HepG2 (cell line): ENCODE measurements around the gene PLXDC2. TPM values are rescaled to one million over a fixed set of nuclear protein-coding genes. Genes with fewer than 3 reads are reported as not detected.

Source experiments
- ASH2L ChIP-seq: fragments of 300-600, 200-600 bp; sonication (generic); IDR thresholded peaks from 2 replicates; pipeline ENCODE4 v1.7.0; 2017; ENCODE audit warnings: low read depth, mild to moderate bottlenecking, moderate library complexity, mixed read lengths, low read length; ENCODE audit not compliant: insufficient read length
- CREM ChIP-seq, 2 experiments: sonication (generic) in 1 of 2; formaldehyde crosslinking in 1 of 2; IDR thresholded peaks; 2 replicates each; pipeline versions ENCODE4 v1.4.0 to v1.6.1; 2016 to 2020; ENCODE audit warnings: antibody characterized with exemption in 1 of 2, mild to moderate bottlenecking in 1 of 2, missing genetic modification reagents in 1 of 2
- DPF2 ChIP-seq: sonication (generic); formaldehyde crosslinking; IDR thresholded peaks from 2 replicates; pipeline ENCODE4 v1.4.0; 2020; ENCODE audit warnings: mild to moderate bottlenecking, low read depth, missing genetic modification reagents, borderline replicate concordance
- FOXA1 ChIP-seq, 2 experiments: fragments of 450-650 bp in 1 of 2; sonication (generic) in 1 of 2; formaldehyde crosslinking in 1 of 2; IDR thresholded peaks; 2 replicates each; pipeline versions ENCODE4 v1.4.0 to v1.6.1; 2016 to 2020; ENCODE audit warnings: missing genetic modification reagents in 1 of 2
- FOXJ3 ChIP-seq: sonication (generic); formaldehyde crosslinking; IDR thresholded peaks from 2 replicates; pipeline ENCODE4 v1.4.0; 2020; ENCODE audit warnings: missing genetic modification reagents, mild to moderate bottlenecking, borderline replicate concordance
- FOXP4 ChIP-seq: sonication (generic); formaldehyde crosslinking; IDR thresholded peaks from 2 replicates; pipeline ENCODE4 v1.4.0; 2020; ENCODE audit warnings: missing genetic modification reagents
- GABPB1 ChIP-seq: IDR thresholded peaks from 2 replicates; pipeline ENCODE4 v1.6.1; 2016; ENCODE audit warnings: mild to moderate bottlenecking, missing genetic modification reagents, moderate library complexity, missing compliant biosample characterization
- HMG20A ChIP-seq: IDR thresholded peaks from 2 replicates; pipeline ENCODE4 v1.6.1; 2016; ENCODE audit warnings: borderline replicate concordance
- HNRNPL ChIP-seq: fragments of 200-400 bp; formaldehyde crosslinking; IDR thresholded peaks from 2 replicates; pipeline ENCODE4 v1.6.1; 2017; ENCODE audit warnings: mild to moderate bottlenecking, low read depth, low read length
- HOMEZ ChIP-seq: IDR thresholded peaks from 2 replicates; pipeline ENCODE4 v1.6.1; 2016; ENCODE audit warnings: low read depth
- KDM6A ChIP-seq: IDR thresholded peaks from 2 replicates; pipeline ENCODE4 v1.6.1; 2016; ENCODE audit warnings: low read depth
- KLF11 ChIP-seq: IDR thresholded peaks from 2 replicates; pipeline ENCODE4 v1.6.1; 2016; ENCODE audit warnings: missing compliant biosample characterization
- KLF16 ChIP-seq, 2 experiments: sonication (generic) in 1 of 2; formaldehyde crosslinking in 1 of 2; IDR thresholded peaks; 2 replicates each; pipeline versions ENCODE4 v1.6.1 to v1.8.0; 2016 to 2023; ENCODE audit warnings: missing genetic modification reagents in 2 of 2, missing compliant biosample characterization in 1 of 2
- NFKB2 ChIP-seq: sonication (generic); formaldehyde crosslinking; IDR thresholded peaks from 2 replicates; pipeline ENCODE4 v1.4.0; 2020; ENCODE audit warnings: missing genetic modification reagents, borderline replicate concordance
- SALL1 ChIP-seq: sonication (generic); formaldehyde crosslinking; IDR thresholded peaks from 2 replicates; pipeline ENCODE4 v1.8.0; 2022; ENCODE audit warnings: mild to moderate bottlenecking, missing genetic modification reagents
- SAP130 ChIP-seq: IDR thresholded peaks from 2 replicates; pipeline ENCODE4 v1.6.1; 2016; ENCODE audit warnings: low read depth
- SOX5 ChIP-seq: IDR thresholded peaks from 2 replicates; pipeline ENCODE4 v1.6.1; 2016; ENCODE audit warnings: borderline replicate concordance
- TARDBP ChIP-seq: sonication (generic); formaldehyde crosslinking; IDR thresholded peaks from 2 replicates; pipeline ENCODE4 v1.8.0; 2022; ENCODE audit warnings: mild to moderate bottlenecking, missing genetic modification reagents
- ZNF513 ChIP-seq: sonication (generic); formaldehyde crosslinking; conservative IDR thresholded peaks from 2 replicates; pipeline ENCODE4 v1.5.0; 2020; ENCODE audit warnings: missing genetic modification reagents
- ZNF563 ChIP-seq: sonication (generic); formaldehyde crosslinking; IDR thresholded peaks from 2 replicates; pipeline ENCODE4 v1.8.0; 2022; ENCODE audit warnings: mild to moderate bottlenecking, moderate library complexity, missing genetic modification reagents
- ZNF605 ChIP-seq: sonication (generic); formaldehyde crosslinking; IDR thresholded peaks from 2 replicates; pipeline ENCODE4 v1.8.0; 2022; ENCODE audit warnings: mild to moderate bottlenecking, missing genetic modification reagents
- polyA plus RNA-seq, 8 experiments: library from polyadenylated mRNA; depleted of rRNA in 3 of 8; stranded (reverse) in 7 of 8; unstranded in 1 of 8; fragments of >200 nt; fragmentation: Illumina TruSeq in 4 of 8; extraction: Trizol in 4 of 8; gene quantifications; 2 replicates each; pipeline versions ENCODE4 v1.2.1 to v1.2.3, GENCODE V29; 2011 to 2016; ENCODE audit warnings: low read depth in 4 of 8, missing spikeins in 1 of 8, mixed read lengths in 1 of 8; ENCODE audit not compliant: insufficient read depth in 1 of 8
- total RNA-seq, 5 experiments: library from RNA; depleted of rRNA; stranded (reverse); fragments of >200 nt; fragmentation: Illumina TruSeq; extraction: Trizol; gene quantifications; 2 replicates each; pipeline ENCODE4 v1.2.3, GENCODE V29; 2016; ENCODE audit warnings: low read depth in 1 of 5
- TF ChIP-seq, protein P1 (sequence below): sonication (generic); formaldehyde crosslinking; IDR thresholded peaks from 2 replicates; pipeline ENCODE4 v1.4.0; 2020; ENCODE audit warnings: mild to moderate bottlenecking, missing genetic modification reagents
- TF ChIP-seq, protein P2 (sequence below): IDR thresholded peaks from 2 replicates; pipeline ENCODE4 v1.6.1; 2016; ENCODE audit warnings: mild to moderate bottlenecking

The PLXDC2 gene
- total and polyA plus RNA-seq, 2 of the 13 experiments (the other 11 are each of a cell fraction or from before 2014, with no cell fraction given): 2.1 to 2.4 TPM

GRCh38 chr10:20088061-20088701 is 271.9 kb downstream of the PLXDC2 start (continued):
- peak; percentile 50; the same call in 1 of the 2 replicates for TF ChIP-seq FOXP4
- TF ChIP-seq, protein P1, sequence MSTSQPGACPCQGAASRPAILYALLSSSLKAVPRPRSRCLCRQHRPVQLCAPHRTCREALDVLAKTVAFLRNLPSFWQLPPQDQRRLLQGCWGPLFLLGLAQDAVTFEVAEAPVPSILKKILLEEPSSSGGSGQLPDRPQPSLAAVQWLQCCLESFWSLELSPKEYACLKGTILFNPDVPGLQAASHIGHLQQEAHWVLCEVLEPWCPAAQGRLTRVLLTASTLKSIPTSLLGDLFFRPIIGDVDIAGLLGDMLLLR: no peak
- TF ChIP-seq TARDBP (CRISPR knock-in tag): 0 out of 2 replicates have a peak, but pooled peaks have one; percentile 7
- TF ChIP-seq, protein P2, sequence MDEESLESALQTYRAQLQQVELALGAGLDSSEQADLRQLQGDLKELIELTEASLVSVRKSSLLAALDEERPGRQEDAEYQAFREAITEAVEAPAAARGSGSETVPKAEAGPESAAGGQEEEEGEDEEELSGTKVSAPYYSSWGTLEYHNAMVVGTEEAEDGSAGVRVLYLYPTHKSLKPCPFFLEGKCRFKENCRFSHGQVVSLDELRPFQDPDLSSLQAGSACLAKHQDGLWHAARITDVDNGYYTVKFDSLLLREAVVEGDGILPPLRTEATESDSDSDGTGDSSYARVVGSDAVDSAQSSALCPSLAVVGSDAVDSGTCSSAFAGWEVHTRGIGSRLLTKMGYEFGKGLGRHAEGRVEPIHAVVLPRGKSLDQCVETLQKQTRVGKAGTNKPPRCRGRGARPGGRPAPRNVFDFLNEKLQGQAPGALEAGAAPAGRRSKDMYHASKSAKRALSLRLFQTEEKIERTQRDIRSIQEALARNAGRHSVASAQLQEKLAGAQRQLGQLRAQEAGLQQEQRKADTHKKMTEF (CRISPR knock-in tag): peak; percentile 57; the same call in 1 of the 2 replicates
- TF ChIP-seq DPF2 (CRISPR knock-in tag): no peak
- peak; percentile 19 for TF ChIP-seq ASH2L
- TF ChIP-seq KLF16 (CRISPR knock-in tag; IDR thresholded peaks at IDR 0.05): 0 out of 4 replicates have a peak, but pooled peaks of 1 of the 2 experiments have one; percentile 18
- TF ChIP-seq KLF11 (CRISPR knock-in tag): no peak
- TF ChIP-seq GABPB1: no peak
- no peak for TF ChIP-seq ZNF605 (CRISPR knock-in tag)
- TF ChIP-seq ZNF513: no peak
- TF ChIP-seq SOX5 (CRISPR knock-in tag): peak; percentile 93
- TF ChIP-seq NFKB2: no peak
- peak; percentile 58; the same call in 1 of the 2 replicates for TF ChIP-seq HMG20A (CRISPR knock-in tag)
- TF ChIP-seq FOXA1 (IDR thresholded peaks at IDR 0.05): 0 out of 2 replicates have a peak, but pooled peaks have one; percentile 24
- TF ChIP-seq FOXA1 (CRISPR knock-in tag; IDR thresholded peaks at IDR 0.05): peak; percentile 82
- no peak for TF ChIP-seq ZNF563 (CRISPR knock-in tag)
- TF ChIP-seq HNRNPL: no peak
- peak; percentile 55; the same call in 1 of the 2 replicates for TF ChIP-seq KDM6A
- peak; percentile 77; the same call in 1 of the 2 replicates for TF ChIP-seq FOXJ3 (CRISPR knock-in tag)
- peak; percentile 47 for TF ChIP-seq SAP130 (CRISPR knock-in tag)
- peak; percentile 29; the same call in 1 of the 2 replicates for TF ChIP-seq CREM (IDR thresholded peaks at IDR 0.05)
- TF ChIP-seq CREM (CRISPR knock-in tag; IDR thresholded peaks at IDR 0.05): no peak
- TF ChIP-seq SALL1: peak; percentile 44; the same call in 1 of the 2 replicates
- TF ChIP-seq HOMEZ (CRISPR knock-in tag): peak; percentile 88
